Measurements from ENCODE around the gene RAB22A.

RAB22A gene

GRCh38 chr20:58294497-58295455, 14.7 kb upstream of the RAB22A start:
- Histone ChIP-seq H3K9me3 (ENCODE audit: insufficient read depth, low read length, severe bottlenecking) (no peaks in the 10 kb centered on the region), H3K4me1 (ENCODE audit: insufficient read depth, low read length) (no peaks in the 10 kb centered on the region), H2AFZ (ENCODE audit: low read depth, low read length) (no peak overlapping the region), H3K4me2 (ENCODE audit: insufficient read depth, low read length) (no peak overlapping the region), H3K9ac (ENCODE audit: low read depth, low read length) (no peak overlapping the region), H3K4me3 (ENCODE audit: low read depth in 1 of 2, low read length in 2 of 2) (no peak overlapping the region), H3K27me3 (ENCODE audit: insufficient read depth, low read length, poor library complexity) (no peaks in the 10 kb centered on the region), H3K36me3 (ENCODE audit: insufficient read depth, low read length) (no peaks in the 10 kb centered on the region), H3K79me2 (ENCODE audit: insufficient read depth, low read length) (no peaks in the 10 kb centered on the region), H3K27ac (ENCODE audit: low read length) (no peak overlapping the region), H4K20me1 (ENCODE audit: insufficient read depth, low read length) (no peaks in the 10 kb centered on the region)
- ATAC-seq (ENCODE audit: insufficient read depth, low read depth) (no peak), DNase-seq (no peak)
- TF ChIP-seq CTCF (IDR thresholded peaks at IDR 0.05; ENCODE audit: borderline replicate concordance, extremely low read depth, low read length, poor library complexity, severe bottlenecking) (no peak), EZH2 (IDR thresholded peaks at IDR 0.05; ENCODE audit: borderline replicate concordance, low read depth, low read length, severe bottlenecking) (no peak)

- Histone ChIP-seq H3K9ac (ENCODE audit: low read depth, low read length) (no peak overlapping the region), H3K36me3 (ENCODE audit: insufficient read depth, low read length) (no peaks in the 10 kb centered on the region), H3K9me3 (ENCODE audit: insufficient read depth, low read length, severe bottlenecking) (no peaks in the 10 kb centered on the region), H4K20me1 (ENCODE audit: insufficient read depth, low read length) (no peaks in the 10 kb centered on the region), H3K79me2 (ENCODE audit: insufficient read depth, low read length) (no peaks in the 10 kb centered on the region), H3K4me3 (ENCODE audit: low read depth in 1 of 2, low read length in 2 of 2) (no peak overlapping the region), H3K4me2 (ENCODE audit: insufficient read depth, low read length) (no peak overlapping the region), H3K4me1 (ENCODE audit: insufficient read depth, low read length) (no peaks in the 10 kb centered on the region), H2AFZ (ENCODE audit: low read depth, low read length) (no peak overlapping the region), H3K27ac (ENCODE audit: low read length) (no peak overlapping the region), H3K27me3 (ENCODE audit: insufficient read depth, low read length, poor library complexity) (no peaks in the 10 kb centered on the region)
- DNase-seq, result no peak
- ATAC-seq (ENCODE audit: insufficient read depth, low read depth), result peak; percentile 37; the same call in 2 of the 3 replicates
- TF ChIP-seq EZH2 (IDR thresholded peaks at IDR 0.05; ENCODE audit: borderline replicate concordance, low read depth, low read length, severe bottlenecking) (no peak), CTCF (IDR thresholded peaks at IDR 0.05; ENCODE audit: borderline replicate concordance, extremely low read depth, low read length, poor library complexity, severe bottlenecking) (no peak)
Measured at GRCh38 chr20:58296051-58296837, 13.3 kb upstream of the RAB22A start.

- DNase-seq, result no peak
- no peaks in the 10 kb centered on the region for H3K9me3 ChIP-seq (ENCODE audit: insufficient read depth, low read length, severe bottlenecking)
Measured at GRCh38 chr20:58297394-58297793, 12.1 kb upstream of the RAB22A start.

More at GRCh38 chr20:58297394-58297793, 12.1 kb upstream of the RAB22A start:
- no peak for TF ChIP-seq EZH2 (IDR thresholded peaks at IDR 0.05; ENCODE audit: borderline replicate concordance, low read depth, low read length, severe bottlenecking)
- no peak for TF ChIP-seq CTCF (IDR thresholded peaks at IDR 0.05; ENCODE audit: borderline replicate concordance, extremely low read depth, low read length, poor library complexity, severe bottlenecking)
- H3K4me1 ChIP-seq (ENCODE audit: insufficient read depth, low read length), result no peaks in the 10 kb centered on the region
- H3K4me3 ChIP-seq (ENCODE audit: low read depth in 1 of 2, low read length in 2 of 2), result no peak overlapping the region
- no peak overlapping the region for H3K4me2 ChIP-seq (ENCODE audit: insufficient read depth, low read length)
- no peak overlapping the region for H2AFZ ChIP-seq (ENCODE audit: low read depth, low read length)
- no peak overlapping the region for H3K27ac ChIP-seq (ENCODE audit: low read length)
- no peaks in the 10 kb centered on the region for H3K36me3 ChIP-seq (ENCODE audit: insufficient read depth, low read length)
- no peak overlapping the region for H3K9ac ChIP-seq (ENCODE audit: low read depth, low read length)
- no peaks in the 10 kb centered on the region for H3K79me2 ChIP-seq (ENCODE audit: insufficient read depth, low read length)
- H3K27me3 ChIP-seq (ENCODE audit: insufficient read depth, low read length, poor library complexity), result no peaks in the 10 kb centered on the region
- no peaks in the 10 kb centered on the region for H4K20me1 ChIP-seq (ENCODE audit: insufficient read depth, low read length)
- ATAC-seq (ENCODE audit: insufficient read depth, low read depth), result no peak

Data from DND-41 (cell line).